GM20431 (cell line): ENCODE measurements around the gene G6PC1.
"Not testable (repeated sequence)": the region's sequence is repeated elsewhere in the genome, so short reads cannot be mapped to it uniquely, and the experiment has no call there.

Experiments used
- in situ Hi-C: fragments of 300-500 bp; cut with MseI, MboI; formaldehyde crosslinking; loops from one replicate; pipeline ENCODE4 v1.15.0; 2020; ENCODE audit warnings: low sequenced_read_pairs; ENCODE audit not compliant: unreplicated experiment

Gene G6PC1

DNA sequence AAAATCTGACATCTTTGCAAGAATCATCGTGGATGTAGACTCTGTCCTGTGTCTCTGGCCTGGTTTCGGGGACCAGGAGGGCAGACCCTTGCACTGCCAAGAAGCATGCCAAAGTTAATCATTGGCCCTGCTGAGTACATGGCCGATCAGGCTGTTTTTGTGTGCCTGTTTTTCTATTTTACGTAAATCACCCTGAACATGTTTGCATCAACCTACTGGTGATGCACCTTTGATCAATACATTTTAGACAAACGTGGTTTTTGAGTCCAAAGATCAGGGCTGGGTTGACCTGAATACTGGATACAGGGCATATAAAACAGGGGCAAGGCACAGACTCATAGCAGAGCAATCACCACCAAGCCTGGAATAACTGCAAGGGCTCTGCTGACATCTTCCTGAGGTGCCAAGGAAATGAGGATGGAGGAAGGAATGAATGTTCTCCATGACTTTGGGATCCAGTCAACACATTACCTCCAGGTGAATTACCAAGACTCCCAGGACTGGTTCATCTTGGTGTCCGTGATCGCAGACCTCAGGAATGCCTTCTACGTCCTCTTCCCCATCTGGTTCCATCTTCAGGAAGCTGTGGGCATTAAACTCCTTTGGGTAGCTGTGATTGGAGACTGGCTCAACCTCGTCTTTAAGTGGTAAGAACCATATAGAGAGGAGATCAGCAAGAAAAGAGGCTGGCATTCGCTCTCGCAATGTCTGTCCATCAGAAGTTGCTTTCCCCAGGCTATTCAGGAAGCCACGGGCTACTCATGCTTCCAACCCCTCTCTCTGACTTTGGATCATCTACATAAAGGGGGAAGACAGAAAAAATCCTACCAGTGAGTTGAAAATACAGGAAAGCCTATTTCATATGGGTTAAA, at the start of gene G6PC1:
G6PC1 (plus strand) TSS at position 340 of the 872 bp plus-strand sequence; CDS start at position 418, 78 bp downstream.
- in situ Hi-C loops = no loop called here

DNA sequence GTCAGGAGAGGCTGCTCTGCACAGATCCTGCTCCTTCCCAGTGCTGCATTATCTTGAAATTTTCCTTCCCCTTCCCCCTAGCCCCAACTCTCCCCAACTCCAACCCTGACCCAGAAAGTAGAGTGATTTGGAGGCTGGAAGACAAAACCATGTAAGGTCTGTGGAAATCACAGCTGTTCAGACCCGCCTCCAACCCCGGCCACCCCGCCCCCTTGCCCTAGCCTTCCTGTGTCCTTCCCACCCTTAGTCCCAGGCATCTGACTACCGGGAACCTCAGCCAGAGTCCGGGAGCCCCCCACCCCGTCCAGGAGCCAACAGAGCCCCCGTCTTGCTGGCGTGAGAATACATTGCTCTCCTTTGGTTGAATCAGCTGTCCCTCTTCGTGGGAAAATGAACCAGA, 49.6 kb upstream of the G6PC1 start, which contains the start of gene AOC3:
AOC3 (plus strand) TSS at position 246 of the 400 bp plus-strand sequence; CDS start at position 391, 145 bp downstream.
- in situ Hi-C loops = no loop called here

DNA sequence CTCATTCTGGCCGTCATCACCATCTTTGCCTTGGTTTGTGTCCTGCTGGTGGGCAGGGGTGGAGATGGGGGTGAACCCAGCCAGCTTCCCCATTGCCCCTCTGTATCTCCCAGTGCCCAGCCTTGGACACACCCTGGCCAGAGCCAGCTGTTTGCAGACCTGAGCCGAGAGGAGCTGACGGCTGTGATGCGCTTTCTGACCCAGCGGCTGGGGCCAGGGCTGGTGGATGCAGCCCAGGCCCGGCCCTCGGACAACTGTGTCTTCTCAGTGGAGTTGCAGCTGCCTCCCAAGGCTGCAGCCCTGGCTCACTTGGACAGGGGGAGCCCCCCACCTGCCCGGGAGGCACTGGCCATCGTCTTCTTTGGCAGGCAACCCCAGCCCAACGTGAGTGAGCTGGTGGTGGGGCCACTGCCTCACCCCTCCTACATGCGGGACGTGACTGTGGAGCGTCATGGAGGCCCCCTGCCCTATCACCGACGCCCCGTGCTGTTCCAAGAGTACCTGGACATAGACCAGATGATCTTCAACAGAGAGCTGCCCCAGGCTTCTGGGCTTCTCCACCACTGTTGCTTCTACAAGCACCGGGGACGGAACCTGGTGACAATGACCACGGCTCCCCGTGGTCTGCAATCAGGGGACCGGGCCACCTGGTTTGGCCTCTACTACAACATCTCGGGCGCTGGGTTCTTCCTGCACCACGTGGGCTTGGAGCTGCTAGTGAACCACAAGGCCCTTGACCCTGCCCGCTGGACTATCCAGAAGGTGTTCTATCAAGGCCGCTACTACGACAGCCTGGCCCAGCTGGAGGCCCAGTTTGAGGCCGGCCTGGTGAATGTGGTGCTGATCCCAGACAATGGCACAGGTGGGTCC, 49.0 kb upstream of the G6PC1 start:
- in situ Hi-C loops = not testable (repeated sequence)

DNA sequence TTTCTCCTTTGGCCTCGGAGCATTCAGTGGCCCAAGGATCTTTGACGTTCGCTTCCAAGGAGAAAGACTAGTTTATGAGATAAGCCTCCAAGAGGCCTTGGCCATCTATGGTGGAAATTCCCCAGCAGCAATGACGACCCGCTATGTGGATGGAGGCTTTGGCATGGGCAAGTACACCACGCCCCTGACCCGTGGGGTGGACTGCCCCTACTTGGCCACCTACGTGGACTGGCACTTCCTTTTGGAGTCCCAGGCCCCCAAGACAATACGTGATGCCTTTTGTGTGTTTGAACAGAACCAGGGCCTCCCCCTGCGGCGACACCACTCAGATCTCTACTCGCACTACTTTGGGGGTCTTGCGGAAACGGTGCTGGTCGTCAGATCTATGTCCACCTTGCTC, 48.2 kb upstream of the G6PC1 start:
- in situ Hi-C loops = no loop called here

DNA sequence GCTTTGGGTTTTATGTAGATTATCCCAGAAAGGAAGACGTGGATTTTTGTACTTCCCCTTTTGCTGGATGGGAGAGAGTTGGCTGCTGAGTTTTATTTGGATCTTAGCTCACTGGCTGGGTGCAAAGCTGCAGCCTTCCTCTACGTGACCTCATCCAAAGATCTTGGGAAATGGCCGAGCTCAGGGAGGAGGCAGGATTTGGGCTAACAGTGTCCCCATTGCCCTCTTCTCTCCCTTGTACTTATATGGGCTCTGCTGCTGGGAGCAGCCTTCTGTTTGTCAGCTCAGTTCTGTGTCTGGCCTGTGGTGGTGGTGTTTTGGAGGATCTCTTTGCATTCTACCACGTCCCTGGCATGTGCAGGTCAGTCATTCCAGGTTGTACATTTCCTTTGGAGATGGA, 47.6 kb upstream of the G6PC1 start:
- in situ Hi-C loops = no loop called here

DNA sequence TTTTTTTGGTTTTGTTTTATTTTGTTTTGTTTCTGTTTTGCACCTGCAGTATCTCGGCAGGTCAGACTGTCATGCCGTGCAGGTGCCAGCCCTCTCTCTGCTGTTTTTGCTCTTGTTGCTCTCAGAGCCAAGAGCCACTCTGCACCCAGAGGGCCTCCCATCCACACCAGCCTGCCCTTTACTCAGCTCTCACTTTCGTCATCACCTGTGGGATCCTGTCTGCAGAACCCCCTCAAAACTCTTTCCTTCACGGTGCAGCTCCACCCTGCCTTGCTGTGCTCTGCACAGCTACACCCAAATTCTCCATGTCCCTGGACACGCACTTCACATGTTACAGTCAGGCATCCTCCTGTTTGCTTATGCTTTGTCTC, 47.0 kb upstream of the G6PC1 start:
- in situ Hi-C loops = no loop called here

DNA sequence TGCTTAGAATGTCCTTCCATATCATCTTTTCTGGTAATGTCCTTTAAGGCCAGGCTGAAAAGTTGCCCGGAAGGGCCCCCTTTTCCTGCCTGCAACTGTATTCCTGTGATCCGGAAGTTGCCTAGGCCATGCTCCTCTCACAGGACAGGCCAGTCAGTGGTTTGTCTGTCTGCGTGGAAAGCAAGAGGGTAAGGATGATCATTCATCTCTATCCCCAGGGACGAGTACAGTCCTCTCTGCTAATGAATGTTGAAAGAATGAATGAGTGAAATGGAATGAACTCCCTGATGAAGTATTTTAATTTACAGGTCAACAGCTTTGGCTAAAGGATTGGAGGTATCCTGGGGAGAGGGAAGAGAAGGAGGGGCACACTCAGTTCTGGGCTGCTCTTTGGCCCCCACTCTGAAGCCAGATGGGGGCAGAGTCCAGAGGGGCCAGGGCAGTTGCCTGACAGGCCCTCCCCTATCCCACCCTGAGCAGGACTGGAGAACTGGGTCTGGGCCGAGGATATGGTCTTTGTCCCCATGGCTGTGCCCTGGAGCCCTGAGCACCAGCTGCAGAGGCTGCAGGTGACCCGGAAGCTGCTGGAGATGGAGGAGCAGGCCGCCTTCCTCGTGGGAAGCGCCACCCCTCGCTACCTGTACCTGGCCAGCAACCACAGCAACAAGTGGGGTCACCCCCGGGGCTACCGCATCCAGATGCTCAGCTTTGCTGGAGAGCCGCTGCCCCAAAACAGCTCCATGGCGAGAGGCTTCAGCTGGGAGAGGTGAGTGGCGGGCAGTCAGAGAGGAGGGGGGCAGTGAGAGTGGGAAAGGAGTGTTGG, 46.4 kb upstream of the G6PC1 start:
- in situ Hi-C loops = no loop called here

DNA sequence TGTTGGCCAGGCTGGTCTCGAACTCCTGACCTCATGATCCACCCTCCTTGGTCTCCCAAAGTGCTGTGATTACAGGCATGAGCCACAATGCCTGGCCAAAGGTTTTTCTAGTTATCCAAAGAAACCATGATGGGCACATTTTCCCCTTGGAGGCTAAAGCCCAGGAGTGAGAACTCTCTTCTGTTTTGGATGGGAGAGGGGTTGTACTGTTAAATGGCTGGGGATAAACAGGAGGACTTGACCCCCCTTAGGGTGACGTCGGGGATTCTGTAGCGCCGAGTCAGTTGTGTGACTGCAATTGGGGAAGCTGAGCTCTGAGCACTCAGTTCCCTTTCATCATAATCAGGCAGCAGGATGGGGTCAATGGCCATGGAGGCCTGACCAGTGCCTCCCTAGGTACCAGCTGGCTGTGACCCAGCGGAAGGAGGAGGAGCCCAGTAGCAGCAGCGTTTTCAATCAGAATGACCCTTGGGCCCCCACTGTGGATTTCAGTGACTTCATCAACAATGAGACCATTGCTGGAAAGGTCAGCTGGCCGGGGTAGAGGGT, 45.5 kb upstream of the G6PC1 start:
- in situ Hi-C loops = no loop called here

DNA sequence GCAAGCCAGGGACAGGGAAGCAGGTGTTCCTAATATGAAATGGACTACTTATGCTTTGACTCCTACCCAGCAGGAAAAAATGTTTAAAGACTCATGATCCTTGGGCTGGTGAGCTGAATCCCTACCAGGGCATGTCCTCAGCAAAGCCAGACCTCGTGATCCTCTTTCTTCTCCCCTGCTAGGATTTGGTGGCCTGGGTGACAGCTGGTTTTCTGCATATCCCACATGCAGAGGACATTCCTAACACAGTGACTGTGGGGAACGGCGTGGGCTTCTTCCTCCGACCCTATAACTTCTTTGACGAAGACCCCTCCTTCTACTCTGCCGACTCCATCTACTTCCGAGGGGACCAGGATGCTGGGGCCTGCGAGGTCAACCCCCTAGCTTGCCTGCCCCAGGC, 44.5 kb upstream of the G6PC1 start:
- in situ Hi-C loops = not testable (repeated sequence)

DNA sequence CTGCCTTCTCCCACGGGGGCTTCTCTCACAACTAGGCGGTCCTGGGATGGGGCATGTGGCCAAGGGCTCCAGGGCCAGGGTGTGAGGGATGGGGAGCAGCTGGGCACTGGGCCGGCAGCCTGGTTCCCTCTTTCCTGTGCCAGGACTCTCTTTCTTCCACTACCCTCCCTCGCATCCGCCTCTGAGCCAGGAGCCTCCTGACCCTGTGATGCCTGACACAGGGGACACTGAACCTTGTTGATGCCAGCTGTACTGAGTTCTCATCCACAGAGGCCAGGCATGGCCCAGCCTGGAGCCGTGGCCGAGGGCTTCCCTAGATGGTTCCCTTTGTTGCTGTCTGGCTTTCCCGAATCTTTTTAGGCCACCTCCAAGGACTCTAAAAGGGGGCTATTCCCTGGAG, 44.1 kb upstream of the G6PC1 start:
- in situ Hi-C loops = not testable (repeated sequence)

DNA sequence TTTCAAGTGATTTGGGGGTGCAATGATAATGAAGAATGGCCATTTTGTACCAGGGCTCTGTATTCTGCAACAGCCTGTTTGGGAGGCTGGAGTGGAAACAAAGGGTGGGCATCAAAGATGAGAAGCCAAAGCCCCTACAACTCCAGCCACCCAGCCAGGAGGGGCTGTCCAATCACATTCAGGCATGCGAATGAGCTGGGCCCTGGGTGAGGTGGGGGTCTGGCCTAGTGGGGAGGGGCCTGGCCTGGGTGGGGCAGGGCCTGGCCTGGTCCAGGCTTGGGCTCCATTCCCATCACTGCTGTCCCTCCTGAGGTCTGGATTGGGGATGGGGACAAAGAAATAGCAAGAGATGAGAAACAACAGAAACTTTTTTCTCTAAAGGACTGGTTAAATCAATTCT, 43.2 kb upstream of the G6PC1 start:
- in situ Hi-C loops = no loop called here

DNA sequence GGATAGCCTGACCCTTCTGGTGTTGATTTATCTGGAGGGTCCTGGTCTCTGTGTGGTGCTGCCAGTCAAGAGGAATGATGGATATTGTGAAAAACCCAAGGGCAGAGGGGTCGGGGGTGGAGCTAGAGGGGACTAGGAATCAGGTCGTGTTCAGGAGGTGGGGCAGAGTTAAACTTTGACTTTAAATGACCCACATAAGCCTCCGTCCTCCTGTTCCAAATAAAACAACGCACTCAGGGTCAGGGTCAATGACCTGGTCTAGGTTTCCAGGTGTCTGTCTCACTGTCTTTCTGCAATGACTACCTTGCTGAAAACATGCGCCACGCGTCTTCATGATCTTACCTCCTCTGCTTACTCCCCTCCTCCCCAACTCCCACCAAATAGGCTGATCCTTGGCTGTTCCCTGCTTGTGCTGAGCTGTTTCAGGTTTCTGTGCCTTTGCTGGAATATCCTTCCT, 34.9 kb upstream of the G6PC1 start:
- in situ Hi-C loops = no loop called here

DNA sequence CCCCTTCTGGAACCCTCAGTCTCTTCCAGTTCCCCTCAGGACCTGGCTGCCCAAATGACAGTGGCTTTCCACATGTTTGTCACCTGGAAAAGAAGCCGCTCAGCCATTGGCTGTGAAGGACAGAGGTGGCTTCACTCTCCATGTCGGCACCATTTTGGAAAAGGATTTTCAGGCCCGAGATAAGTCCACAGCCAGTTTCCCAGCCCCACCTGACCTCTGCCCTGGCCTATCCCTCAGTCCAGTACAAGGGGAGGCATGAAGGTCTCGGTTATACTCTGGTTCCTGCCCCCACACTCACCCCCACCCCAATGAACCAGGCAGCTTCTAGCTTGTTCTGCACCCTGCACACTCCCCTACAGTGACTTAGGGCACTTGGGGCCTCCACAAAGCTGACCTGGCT, 34.4 kb upstream of the G6PC1 start:
- in situ Hi-C loops = no loop called here

DNA sequence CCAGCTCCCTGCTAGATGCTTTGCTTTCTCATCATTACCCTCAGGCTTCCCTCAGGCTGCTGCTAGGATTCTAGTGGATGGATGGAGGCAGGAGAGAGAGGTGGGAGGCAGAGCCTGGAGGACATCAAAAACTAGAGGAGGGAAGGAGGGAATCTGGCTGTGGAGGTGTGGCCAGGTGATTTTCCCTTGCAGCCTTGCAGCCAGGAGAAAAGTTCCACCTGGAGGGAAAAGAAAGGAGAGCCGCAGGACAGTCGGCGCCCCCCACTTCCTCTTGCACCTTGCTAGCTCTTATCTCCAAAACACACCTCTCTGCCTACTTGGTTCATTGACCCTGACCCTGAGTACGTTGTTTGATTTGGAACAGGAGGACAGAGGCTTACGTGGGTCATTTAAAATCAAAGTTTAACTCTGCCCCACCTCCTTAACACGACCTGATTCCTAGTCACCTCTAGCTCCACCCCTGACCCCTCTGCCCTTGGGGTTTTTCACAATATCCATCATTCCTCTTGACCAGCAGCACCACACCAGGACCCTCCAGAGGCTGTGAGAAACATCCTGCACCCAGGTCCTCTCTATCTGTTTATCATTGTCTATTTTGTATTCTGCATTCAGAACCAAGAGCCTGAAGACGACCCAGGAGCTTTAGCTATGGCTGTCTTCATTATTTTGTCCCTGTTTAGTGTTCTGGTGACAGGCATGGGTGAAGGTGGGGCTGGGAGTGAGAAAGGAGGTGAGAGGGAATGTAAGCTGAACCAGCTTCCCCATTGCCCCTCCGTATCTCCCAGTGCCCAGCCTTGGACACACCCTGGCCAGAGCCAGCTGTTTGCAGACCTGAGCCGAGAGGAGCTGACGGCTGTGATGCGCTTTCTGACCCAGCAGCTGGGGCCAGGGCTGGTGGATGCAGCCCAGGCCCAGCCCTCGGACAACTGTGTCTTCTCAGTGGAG, 33.7 kb upstream of the G6PC1 start:
- in situ Hi-C loops = no loop called here

DNA sequence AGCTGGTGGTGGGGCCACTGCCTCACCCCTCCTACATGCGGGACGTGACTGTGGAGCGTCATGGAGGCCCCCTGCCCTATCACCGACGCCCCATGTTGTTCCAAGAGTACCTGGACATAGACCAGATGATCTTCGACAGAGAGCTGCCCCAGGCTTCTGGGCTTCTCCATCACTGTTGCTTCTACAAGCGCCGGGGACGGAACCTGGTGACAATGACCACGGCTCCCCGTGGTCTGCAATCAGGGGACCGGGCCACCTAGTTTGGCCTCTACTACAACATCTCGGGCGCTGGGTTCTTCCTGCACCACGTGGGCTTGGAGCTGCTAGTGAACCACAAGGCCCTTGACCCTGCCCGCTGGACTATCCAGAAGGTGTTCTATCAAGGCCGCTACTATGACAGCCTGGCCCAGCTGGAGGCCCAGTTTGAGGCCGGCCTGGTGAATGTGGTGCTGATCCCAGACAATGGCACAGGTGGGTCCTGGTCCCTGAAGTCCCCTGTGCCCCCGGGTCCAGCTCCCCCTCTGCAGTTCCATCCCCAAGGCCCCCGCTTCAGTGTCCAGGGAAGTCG, 32.8 kb upstream of the G6PC1 start:
- in situ Hi-C loops = not testable (repeated sequence)

DNA sequence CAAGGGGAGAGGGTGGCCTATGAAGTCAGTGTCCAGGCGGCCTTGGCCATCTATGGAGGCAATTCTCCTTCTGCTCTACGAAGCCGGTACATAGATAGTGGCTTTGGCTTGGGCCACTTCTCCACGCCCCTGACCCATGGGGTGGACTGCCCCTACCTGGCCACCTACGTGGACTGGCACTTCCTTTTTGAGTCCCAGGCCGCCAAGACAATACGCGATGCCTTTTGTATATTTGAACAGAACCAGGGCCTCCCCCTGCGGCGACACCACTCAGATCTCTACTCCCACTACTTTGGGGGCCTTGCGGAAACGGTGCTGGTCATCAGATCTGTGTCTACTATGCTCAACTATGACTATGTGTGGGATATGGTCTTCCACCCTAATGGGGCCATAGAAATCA, 32.3 kb upstream of the G6PC1 start:
- in situ Hi-C loops = no loop called here

DNA sequence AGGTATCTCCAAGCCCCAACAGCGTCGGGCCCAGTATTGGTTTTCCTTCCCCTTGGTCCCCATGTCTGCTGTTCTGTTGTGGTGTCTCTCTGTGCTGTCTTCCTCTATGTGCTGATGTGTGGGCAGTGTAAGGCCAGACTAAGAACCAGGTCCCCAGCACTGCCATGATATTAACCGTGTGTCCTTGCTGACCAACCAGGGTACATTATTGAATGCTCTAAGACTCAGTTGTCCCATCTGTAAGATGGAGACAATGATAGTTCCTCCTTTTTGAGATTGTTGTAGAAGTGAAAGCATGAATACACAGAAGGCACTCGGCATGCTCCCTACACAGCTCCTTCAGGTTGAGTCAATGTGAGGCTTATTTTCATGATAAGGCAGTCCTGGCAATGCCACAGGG, 29.0 kb upstream of the G6PC1 start:
- in situ Hi-C loops = no loop called here

DNA sequence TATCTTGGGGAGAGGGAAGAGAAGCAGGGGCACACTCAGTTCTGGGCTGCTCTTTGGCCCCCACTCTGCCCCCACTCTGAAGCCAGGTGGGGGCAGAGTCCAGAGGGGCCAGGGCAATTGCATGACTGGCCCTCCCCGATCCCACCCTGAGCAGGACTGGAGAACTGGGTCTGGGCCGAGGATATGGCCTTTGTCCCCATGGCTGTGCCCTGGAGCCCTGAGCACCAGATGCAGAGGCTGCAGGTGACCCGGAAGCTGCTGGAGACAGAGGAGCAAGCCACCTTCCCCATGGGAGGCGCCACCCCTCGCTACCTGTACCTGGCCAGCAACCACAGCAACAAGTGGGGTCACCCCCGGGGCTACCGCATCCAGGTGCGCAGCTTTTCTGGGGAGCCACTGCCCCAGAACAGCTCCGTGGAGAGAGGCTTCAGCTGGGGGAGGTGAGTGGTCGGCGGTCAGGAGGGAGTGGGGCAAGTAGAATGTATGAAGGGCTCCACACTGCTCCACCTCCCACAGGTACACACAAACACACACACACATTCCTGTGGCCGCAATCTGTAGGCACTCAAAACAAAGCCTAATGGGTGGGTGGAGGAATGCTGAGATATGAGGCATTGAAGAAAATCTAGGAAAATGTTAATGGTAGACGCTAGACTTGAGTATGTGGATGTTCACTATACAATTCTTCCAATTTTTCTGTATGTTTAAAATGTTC, 28.2 kb upstream of the G6PC1 start:
- in situ Hi-C loops = no loop called here
